Measurements from ENCODE around the gene UBTF.

DNA sequence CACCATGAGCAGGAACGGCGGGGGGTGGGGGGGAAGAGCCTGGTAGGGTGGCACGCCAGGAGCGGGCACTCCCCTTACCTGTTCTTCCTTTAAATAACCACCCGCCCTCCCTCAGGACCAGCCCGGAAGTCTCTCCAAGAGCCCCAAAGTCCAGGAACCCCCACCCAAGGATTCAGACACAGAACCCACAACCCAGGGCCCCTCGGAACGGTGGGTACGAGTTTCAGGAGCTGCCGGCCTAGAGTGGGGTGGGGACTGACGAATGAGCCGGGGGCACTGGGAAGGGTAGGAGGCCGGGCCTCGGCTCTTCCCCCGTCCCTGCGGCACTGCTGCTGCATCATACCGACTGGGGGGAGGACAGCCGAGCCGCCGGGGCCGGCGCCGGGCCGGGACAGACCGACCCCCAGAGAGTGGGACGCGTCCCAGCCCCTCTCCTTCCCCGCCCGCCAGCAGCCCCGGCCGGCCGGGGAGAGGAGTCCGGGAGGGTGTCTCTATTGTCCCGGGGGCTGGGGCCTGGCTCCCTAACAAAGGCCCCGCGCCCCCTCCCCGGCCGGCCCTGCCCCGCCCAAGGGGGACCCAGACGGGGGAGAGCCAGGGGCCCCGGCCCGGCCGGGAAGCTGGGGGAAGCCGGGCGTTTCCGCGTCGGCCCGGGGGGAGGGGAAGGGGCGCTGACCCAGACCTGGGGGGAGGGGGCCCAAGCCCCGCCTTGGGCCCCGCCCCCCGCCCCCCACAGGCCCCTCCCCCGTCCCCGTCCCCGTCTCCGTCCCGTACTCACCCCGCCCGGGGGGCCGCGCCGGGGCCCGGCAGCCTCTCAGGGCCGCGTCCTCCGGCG lies 20.5 kb downstream of the UBTF start:
- TF ChIP-seq CTCF (IDR thresholded peaks at IDR 0.05) (no peak), POLR2A (IDR thresholded peaks at IDR 0.05) (no peak)
